ENCODE results near the gene ASAP2. TPM values are rescaled to one million over a fixed set of nuclear protein-coding genes. Genes with fewer than 3 reads are reported as not detected.

Gene ASAP2
- total and polyA plus RNA-seq, 9 of the 15 experiments (the other 6 are each of a cell fraction or from before 2014, with no cell fraction given) = 0.06 to 4.3 (median 3.1) TPM

DNA sequence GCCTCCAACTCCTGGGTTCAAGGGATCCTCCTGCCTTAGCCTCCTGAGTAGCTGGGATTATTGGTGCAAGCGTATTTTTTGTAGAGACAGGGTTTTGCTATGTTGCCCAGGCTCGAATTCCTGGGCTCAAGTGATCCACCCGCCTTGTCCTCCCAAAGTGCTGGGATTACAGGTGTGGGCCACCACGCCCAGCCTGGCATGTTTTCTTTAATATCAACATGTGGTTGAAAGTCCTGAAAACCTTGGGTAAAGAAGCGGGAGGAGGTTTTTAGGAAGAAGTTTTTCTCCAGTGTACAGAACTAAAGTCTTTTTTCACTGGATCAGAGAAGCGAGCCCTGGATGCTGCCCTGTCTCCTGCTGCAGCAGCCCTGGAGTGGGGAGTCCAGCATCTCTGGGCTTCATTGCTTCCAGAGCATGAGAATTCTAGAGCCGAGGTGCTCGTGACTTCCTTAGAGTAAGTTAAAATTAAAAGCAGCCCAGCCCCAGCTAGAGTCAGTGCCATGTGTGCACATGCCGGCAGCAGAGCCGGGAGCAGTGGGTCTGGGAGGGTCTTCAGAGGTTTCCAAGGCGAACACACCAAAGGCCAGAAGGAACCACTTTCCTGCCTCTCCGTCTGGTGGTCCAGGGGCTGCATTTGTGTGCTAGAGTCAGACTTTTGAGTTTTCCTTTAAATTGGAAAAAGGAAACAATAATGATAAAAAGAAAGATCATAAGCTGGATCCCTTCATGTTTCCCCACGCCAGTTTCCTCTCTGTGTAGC is 185.5 kb downstream of the ASAP2 start:
- FAIRE-seq (no peak), ATAC-seq (no peak), DNase-seq (ENCODE audit: extremely low read depth in 1 of 4, low spot score in 3 of 4) (no peak)
- Histone ChIP-seq H3K79me2 (ENCODE audit: control insufficient read depth, insufficient read depth, low read length) (no peaks in the 10 kb centered on the region), H3K4me3 (no peak overlapping the region), H4K20me1 (replicated peaks; ENCODE audit: control insufficient read depth, insufficient read depth, low read length) (no peaks in the 10 kb centered on the region), H3K4me1 (replicated peaks in 1 of 2; ENCODE audit: control insufficient read depth in 2 of 2, insufficient read depth in 2 of 2, low read length in 2 of 2) (peaks cover 2 to 13% of the 10 kb centered on the region in 2 experiments; a peak in 3 of 5 replicates), H3K9me3 (replicated peaks; ENCODE audit: control insufficient read depth, insufficient read depth, low read depth, low read length) (no peaks in the 10 kb centered on the region), H3K9me1 (ENCODE audit: control insufficient read depth, insufficient read depth, low read length) (no peaks in the 10 kb centered on the region), H3K4me2 (ENCODE audit: insufficient read depth, low read length) (no peak overlapping the region), H3K36me3 (ENCODE audit: control insufficient read depth, insufficient read depth, low read length) (no peaks in the 10 kb centered on the region), H3K9ac (ENCODE audit: insufficient read depth in 1 of 2, low read depth in 2 of 2, low read length in 2 of 2) (no peak overlapping the region), H3K27me3 (ENCODE audit: control insufficient read depth in 2 of 2, insufficient read depth in 2 of 2, low read length in 2 of 2) (no peaks in the 10 kb centered on the region), H2AFZ (ENCODE audit: low read depth, low read length) (no peak overlapping the region), H3K27ac (ENCODE audit: extremely low read depth, low read depth, low read length) (no peak overlapping the region)
- WGBS (ENCODE audit: insufficient coverage, low coverage, missing lambda C conversion rate) = 57% methylated on average over 12 of the region's 13 CpGs
- BruUV-seq (replicated peaks) = no TSS peak
- CTCF ChIA-PET (ENCODE audit: low intra/inter-chr PET ratio) = no interaction called here
- in situ Hi-C loops (cut with MboI) (no loop called here), intact Hi-C loops (cut with micrococcal nuclease) (no loop called here)
- TF ChIP-seq CREBBP (IDR thresholded peaks at IDR 0.05; ENCODE audit: low read depth, low read length) (no peak), TEAD1 (CRISPR knock-in tag; IDR thresholded peaks at IDR 0.05) (no peak), ZNF668 (CRISPR knock-in tag; IDR thresholded peaks at IDR 0.05) (no peak), POLR2AphosphoS2 (IDR thresholded peaks at IDR 0.05; ENCODE audit: low read length) (no peak), U2AF1 (optimal IDR thresholded peaks at IDR 0.05; ENCODE audit: low read depth, low read length) (no peak)
- TF ChIP-seq, protein P1, sequence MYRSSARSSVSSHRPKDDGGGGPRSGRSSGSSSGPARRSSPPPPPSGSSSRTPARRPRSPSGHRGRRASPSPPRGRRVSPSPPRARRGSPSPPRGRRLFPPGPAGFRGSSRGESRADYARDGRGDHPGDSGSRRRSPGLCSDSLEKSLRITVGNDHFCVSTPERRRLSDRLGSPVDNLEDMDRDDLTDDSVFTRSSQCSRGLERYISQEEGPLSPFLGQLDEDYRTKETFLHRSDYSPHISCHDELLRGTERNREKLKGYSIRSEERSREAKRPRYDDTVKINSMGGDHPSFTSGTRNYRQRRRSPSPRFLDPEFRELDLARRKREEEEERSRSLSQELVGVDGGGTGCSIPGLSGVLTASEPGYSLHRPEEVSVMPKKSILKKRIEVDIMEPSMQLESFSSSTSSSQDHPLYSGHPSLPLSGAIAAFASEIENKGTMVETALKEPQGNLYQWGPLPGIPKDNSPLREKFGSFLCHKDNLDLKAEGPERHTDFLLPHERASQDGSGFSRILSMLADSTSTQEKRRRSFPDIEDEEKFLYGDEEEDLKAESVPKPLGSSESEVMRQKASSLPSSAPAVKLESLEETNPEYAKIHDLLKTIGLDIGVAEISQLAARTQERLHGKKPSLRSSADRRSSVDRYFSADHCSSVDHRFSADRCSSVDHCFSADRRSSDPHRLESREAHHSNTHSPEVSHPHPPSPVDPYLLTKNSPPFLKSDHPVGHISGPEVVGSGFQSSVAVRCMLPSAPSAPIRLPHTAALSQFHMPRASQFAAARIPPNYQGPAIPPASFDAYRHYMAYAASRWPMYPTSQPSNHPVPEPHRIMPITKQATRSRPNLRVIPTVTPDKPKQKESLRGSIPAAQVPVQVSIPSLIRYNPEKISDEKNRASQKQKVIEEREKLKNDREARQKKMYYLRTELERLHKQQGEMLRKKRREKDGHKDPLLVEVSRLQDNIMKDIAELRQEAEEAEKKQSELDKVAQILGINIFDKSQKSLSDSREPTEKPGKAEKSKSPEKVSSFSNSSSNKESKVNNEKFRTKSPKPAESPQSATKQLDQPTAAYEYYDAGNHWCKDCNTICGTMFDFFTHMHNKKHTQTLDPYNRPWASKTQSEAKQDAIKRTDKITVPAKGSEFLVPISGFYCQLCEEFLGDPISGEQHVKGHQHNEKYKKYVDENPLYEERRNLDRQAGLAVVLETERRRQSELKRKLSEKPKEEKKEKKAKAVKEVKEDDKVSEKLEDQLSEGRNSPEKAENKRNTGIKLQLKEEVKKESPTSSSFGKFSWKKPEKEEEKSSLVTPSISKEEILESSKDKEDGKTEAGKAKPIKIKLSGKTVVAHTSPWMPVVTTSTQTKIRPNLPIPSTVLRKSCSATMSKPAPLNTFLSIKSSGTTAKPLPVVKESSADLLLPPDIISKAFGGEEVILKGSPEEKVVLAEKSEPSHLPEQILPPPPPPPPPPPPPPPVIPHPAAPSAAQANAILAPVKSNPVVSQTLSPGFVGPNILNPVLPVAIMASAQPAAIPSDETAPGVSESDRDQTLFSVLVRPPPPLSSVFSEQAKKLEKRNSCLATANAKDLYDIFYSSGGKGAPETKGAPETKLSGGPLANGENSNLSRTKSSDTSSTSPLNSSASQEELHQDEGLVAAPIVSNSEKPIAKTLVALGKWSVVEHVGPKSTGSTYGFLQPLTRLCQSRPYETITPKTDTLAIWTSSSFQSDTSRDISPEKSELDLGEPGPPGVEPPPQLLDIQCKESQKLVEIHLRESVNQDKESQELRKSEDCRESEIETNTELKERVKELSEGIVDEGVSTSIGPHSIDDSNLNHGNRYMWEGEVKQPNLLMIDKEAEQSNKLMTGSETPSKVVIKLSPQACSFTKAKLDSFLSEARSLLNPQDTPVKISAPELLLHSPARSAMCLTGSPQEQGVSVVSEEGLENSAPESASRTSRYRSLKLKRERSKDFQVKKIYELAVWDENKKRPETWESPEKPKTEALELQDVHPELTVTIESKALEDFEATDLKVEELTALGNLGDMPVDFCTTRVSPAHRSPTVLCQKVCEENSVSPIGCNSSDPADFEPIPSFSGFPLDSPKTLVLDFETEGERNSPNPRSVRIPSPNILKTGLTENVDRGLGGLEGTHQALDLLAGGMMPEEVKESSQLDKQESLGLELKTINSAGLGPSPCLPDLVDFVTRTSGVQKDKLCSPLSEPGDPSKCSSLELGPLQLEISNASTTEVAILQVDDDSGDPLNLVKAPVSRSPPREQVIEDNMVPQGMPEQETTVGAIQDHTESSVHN (IDR thresholded peaks at IDR 0.05; ENCODE audit: borderline replicate concordance in 1 of 2, low read depth in 1 of 2) = no peak
- TF ChIP-seq, protein P2, sequence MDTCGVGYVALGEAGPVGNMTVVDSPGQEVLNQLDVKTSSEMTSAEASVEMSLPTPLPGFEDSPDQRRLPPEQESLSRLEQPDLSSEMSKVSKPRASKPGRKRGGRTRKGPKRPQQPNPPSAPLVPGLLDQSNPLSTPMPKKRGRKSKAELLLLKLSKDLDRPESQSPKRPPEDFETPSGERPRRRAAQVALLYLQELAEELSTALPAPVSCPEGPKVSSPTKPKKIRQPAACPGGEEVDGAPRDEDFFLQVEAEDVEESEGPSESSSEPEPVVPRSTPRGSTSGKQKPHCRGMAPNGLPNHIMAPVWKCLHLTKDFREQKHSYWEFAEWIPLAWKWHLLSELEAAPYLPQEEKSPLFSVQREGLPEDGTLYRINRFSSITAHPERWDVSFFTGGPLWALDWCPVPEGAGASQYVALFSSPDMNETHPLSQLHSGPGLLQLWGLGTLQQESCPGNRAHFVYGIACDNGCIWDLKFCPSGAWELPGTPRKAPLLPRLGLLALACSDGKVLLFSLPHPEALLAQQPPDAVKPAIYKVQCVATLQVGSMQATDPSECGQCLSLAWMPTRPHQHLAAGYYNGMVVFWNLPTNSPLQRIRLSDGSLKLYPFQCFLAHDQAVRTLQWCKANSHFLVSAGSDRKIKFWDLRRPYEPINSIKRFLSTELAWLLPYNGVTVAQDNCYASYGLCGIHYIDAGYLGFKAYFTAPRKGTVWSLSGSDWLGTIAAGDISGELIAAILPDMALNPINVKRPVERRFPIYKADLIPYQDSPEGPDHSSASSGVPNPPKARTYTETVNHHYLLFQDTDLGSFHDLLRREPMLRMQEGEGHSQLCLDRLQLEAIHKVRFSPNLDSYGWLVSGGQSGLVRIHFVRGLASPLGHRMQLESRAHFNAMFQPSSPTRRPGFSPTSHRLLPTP (IDR thresholded peaks at IDR 0.05; ENCODE audit: borderline replicate concordance, extremely low read depth, insufficient read length) = no peak
- POLR2A ChIA-PET = interaction anchor here (0.8 kb wide), 1 partner anchor 10 kb away, joined by 4 read pairs; no protein-coding TSS in a partner anchor
